Measurements from ENCODE around the gene PHYHD1. TPM values are rescaled to one million over a fixed set of nuclear protein-coding genes. Genes with fewer than 3 reads are reported as not detected.

Gene PHYHD1
- total and polyA plus RNA-seq, 2 of the 13 experiments (the other 11 are each of a cell fraction or from before 2014, with no cell fraction given) = 10.6 to 25.3 TPM

GRCh38 chr9:128912270-128912853 is 8.4 kb upstream of the PHYHD1 start (continued):
- TF ChIP-seq TFDP1 (CRISPR knock-in tag; IDR thresholded peaks at IDR 0.05; ENCODE audit: borderline replicate concordance) (no peak), XRCC5 (optimal IDR thresholded peaks at IDR 0.05; ENCODE audit: low read length) (no peak), SAP130 (CRISPR knock-in tag; IDR thresholded peaks at IDR 0.05; ENCODE audit: low read depth) (peak; percentile 50; the same call in 1 of the 2 replicates), IRF2 (CRISPR knock-in tag; IDR thresholded peaks at IDR 0.05) (0 out of 2 replicates have a peak, but pooled peaks have one; percentile 34), CENPBD1 (CRISPR knock-in tag; IDR thresholded peaks at IDR 0.05; ENCODE audit: borderline replicate concordance, low read depth) (no peak), ZNF607 (CRISPR knock-in tag; IDR thresholded peaks at IDR 0.05; ENCODE audit: borderline replicate concordance) (no peak), TRAFD1 (CRISPR knock-in tag; IDR thresholded peaks at IDR 0.05; ENCODE audit: borderline replicate concordance) (no peak), HDAC1 (CRISPR knock-in tag; IDR thresholded peaks at IDR 0.05) (no peak), ZNF333 (CRISPR knock-in tag; IDR thresholded peaks at IDR 0.05; ENCODE audit: borderline replicate concordance) (no peak), FOXA3 (CRISPR knock-in tag; IDR thresholded peaks at IDR 0.05) (0 out of 2 replicates have a peak, but pooled peaks have one; percentile 18), KAT2B (IDR thresholded peaks at IDR 0.05; ENCODE audit: borderline replicate concordance, low read depth, low read length) (no peak), XBP1 (CRISPR knock-in tag; IDR thresholded peaks at IDR 0.05) (no peak), GATA4 (IDR thresholded peaks at IDR 0.05; ENCODE audit: borderline replicate concordance, low read depth) (no peak), ATF3 (CRISPR knock-in tag; IDR thresholded peaks at IDR 0.05) (peak; percentile 31; the same call in 1 of the 2 replicates), NR2F2 (IDR thresholded peaks at IDR 0.05; ENCODE audit: borderline replicate concordance, low read depth) (no peak), FOXP1 (IDR thresholded peaks at IDR 0.05) (no peak), FOXP1 (CRISPR knock-in tag; IDR thresholded peaks at IDR 0.05) (peak; percentile 57), ZNF644 (CRISPR knock-in tag; IDR thresholded peaks at IDR 0.05; ENCODE audit: low read depth) (no peak), SPEN (CRISPR knock-in tag; IDR thresholded peaks at IDR 0.05; ENCODE audit: low read depth) (no peak), HMGXB4 (CRISPR knock-in tag; IDR thresholded peaks at IDR 0.05; ENCODE audit: borderline replicate concordance in 1 of 2, low read depth in 1 of 2) (no peak), KLF15 (CRISPR knock-in tag; IDR thresholded peaks at IDR 0.05; ENCODE audit: borderline replicate concordance) (no peak), ZNF761 (CRISPR knock-in tag; conservative IDR thresholded peaks at IDR 0.05) (no peak), ZSCAN9 (CRISPR knock-in tag; IDR thresholded peaks at IDR 0.05; ENCODE audit: borderline replicate concordance) (no peak), SOX6 (IDR thresholded peaks at IDR 0.05) (no peak), SOX6 (CRISPR knock-in tag; IDR thresholded peaks at IDR 0.05) (peak; percentile 83), AGO1 (IDR thresholded peaks at IDR 0.05; ENCODE audit: low read depth, low read length, poor library complexity, severe bottlenecking) (no peak), RARA (CRISPR knock-in tag; IDR thresholded peaks at IDR 0.05) (peak; percentile 31; the same call in 1 of the 2 replicates)
